Stimulated activated CD4-positive, alpha-beta T cell treated with anti-CD3 and anti-CD28 coated beads, Interleukin-12 subunit alpha, Interleukin-12 subunit beta, amount 100 ng/mL, for 48 hours (primary cell): ENCODE data around the gene GRPEL2.
"Not testable (repeated sequence)": the region's sequence is repeated elsewhere in the genome, so short reads cannot be mapped to it uniquely, and the experiment has no call there.

ENCODE experiments used
- DNase-seq, 3 donors: peaks; one replicate each; pipeline ENCODE4 v3.0.0-alpha.2; 2020; ENCODE audit warnings: low read depth in 2 of 3, low spot score in 1 of 3

GRPEL2 gene

DNA sequence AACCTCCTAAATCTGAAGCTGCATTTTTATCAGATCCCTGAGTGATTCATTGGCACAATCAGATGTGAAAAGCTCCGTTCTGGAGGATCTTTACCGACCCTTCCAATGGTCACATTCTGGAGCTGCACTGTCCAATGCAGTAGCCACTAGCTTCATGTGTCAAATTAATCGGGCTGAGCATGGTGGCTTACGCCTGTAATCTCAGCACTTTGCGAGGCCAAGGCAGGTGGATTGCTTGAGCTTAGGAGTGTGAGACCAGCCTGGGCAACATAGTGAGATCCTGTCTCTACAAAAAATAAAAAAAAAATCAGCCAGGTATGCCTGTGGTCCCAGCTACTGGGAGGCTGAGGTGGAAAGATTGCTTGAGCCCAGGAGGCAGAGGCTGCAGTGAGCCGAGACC lies 30.1 kb downstream of the GRPEL2 start:
- no peak for DNase-seq

- no peak for DNase-seq
These were observed 30.8 kb downstream of the GRPEL2 start for GRCh38 chr5:149376104-149376503.

GRCh38 chr5:149376711-149377447 lies 31.6 kb downstream of the GRPEL2 start:
- DNase-seq: no peak

GRCh38 chr5:149378241-149378820 lies 33.0 kb downstream of the GRPEL2 start:
- DNase-seq: no peak

DNA sequence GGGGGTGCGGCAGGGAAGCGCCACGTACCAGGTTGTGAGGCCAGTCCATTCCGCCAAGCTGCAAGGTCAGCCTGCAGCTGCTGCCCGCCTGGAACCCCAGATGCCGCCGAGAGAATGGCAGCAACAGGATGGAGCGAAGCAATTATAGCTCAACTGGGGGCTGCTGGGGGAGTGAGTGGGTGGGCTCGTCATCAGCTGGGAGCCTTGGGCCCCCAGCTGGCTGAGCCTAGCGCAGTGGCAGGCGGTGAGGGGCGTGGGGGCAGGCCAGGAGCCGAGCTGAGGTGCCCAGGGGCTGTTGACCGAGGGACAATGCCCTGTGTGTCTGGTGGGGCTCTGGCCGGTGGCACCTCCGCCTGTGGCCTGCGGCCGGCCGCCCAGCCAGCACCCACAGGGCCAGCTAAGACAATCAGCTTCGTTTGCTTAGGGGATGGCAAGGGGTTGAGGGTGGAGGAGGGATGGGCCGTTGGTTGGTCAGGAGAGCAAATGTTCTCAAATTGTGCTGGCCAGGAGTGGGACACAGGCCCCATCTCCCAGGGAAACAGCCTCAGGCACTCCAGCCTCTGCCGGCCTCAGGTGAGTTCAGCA lies 34.0 kb downstream of the GRPEL2 start, which contains the start of gene IL17B:
IL17B (minus strand) TSS at position 116 of the 585 bp plus-strand sequence; CDS start at position 49, 67 bp downstream.
- DNase-seq: no peak

- DNase-seq: no peak
These were observed 34.6 kb downstream of the GRPEL2 start for GRCh38 chr5:149379818-149380374.

GRCh38 chr5:149380466-149381121 lies 35.3 kb downstream of the GRPEL2 start:
- DNase-seq: no peak

GRCh38 chr5:149381261-149381985 lies 36.1 kb downstream of the GRPEL2 start:
- DNase-seq: no peak

DNA sequence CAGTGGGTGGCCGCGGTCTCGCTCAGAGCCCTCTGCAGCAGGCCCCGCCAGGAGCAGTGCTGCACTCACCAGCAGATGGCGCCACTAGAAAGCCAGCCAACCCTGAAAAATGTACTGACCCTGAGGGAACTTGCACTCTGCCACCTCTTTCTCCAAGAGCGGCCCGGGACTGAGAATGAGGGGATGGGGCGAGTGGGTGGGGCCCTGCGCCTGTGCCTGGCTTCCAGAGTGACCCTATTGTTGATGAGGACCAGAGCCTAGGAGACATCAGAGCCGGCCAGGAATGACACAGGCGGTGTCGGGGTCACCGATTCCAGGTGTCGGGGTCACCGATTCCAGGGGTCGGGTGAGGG lies 36.7 kb downstream of the GRPEL2 start:
- DNase-seq: peak; percentile 56 to 76 (median 63)

DNA sequence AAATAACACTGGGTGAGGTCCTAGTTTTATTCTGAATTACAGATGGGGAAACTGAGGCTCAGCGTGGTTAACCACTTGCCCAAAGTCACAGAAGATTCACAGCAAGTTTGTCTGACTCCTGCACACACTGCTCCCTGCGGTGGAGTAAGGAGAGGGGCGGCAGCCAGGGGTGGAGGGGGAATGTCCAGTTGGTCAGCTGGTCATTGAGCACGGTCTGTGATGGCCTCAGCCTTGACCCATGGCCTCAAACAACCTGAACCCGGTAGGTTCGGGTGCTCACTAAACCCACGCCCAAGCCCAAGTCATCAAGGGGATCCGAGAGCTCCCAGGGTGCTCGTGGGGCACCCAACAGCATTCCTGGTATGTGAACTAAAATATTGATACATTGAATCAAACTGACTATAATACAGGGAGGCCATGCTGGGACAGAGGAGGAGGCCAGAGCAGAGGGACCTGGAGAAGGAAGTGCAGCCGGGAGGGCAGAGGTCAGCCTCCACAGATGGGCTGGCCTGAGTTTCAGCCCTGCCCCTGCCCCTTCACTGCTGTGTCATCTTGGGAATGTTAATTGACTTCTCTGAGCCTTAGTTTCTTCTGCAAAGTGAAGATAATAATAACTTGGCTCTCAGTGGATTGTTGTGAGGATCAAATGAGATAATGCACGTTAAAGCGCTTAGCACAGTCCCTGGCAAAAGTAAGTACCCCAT lies 37.4 kb downstream of the GRPEL2 start:
- no peak for DNase-seq

GRCh38 chr5:149383399-149383798 lies 38.1 kb downstream of the GRPEL2 start:
- no peak for DNase-seq

DNA sequence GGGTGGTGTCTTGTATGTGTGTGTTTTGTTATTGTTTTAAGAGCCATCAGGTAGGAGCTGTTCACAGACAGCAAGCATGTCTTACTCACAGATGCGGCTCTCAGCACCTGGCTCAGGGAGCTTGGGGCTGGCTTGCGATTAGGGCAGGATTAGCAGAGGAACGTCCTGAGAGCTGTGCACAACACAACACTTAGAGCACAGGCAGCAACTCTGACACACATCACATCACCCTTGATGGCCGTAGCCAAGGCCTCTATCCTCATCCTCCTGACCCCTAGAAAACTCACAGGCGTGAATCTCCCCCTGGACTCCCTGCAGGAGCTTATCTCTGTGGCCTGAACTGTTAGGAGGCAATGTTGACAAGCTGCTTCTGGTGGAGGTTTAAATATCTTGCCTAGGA lies 40.9 kb downstream of the GRPEL2 start:
- no peak for DNase-seq

DNA sequence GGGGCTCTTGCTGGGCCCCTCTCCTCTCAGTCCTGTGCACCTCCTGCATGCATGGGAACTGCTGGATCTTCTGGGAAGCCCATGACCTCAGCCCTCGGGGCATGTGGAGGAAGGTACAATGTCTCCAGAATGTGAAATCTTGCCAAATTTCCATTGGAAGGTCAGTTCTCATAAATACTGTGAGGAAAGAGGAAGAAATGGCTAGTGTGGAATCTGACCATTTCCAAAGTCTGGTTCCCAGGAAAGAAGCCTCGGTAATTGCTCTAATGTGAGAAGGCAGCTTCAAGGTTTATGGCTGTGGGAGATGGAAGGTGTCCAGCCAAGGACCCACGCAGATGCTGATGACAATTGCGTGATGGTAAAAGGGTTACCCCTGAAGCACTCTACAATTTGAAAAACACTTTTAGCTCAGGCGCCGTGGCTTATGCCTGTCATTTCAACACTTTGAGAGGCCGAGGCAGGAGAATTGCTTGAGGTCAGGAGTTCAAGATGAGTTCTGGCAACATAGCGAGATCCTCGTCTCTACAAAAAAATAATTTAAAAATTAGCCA lies 41.9 kb downstream of the GRPEL2 start:
- DNase-seq: no peak

- DNase-seq: no peak
These were observed 42.7 kb downstream of the GRPEL2 start for GRCh38 chr5:149387982-149388381.

GRCh38 chr5:149388498-149389190 lies 43.3 kb downstream of the GRPEL2 start:
- DNase-seq: no peak

- no peak for DNase-seq
These were observed 44.5 kb downstream of the GRPEL2 start for GRCh38 chr5:149389552-149390495.

- DNase-seq: not testable (repeated sequence)
These were observed 45.8 kb downstream of the GRPEL2 start for GRCh38 chr5:149391076-149391475.

DNA sequence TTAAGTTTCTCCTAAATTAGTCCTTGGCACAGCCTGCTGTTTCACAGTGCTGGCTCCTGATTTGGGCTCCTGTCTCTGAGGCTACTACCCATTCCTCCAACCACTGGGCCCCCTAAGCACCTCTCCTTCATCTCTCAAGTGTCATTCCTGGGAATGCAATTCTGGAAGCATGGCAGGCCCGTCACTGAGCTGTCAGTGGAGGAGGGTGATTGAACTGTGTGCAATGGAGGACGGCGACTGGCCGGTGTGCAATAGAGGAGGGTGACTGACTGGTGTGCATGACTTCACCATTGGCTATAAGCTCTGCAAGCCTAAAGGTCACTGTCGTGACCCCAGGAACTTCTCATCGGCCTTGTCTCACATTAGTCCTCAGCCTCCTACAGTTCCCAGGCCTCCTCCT lies 46.2 kb downstream of the GRPEL2 start:
- DNase-seq: no peak
